ENCODE results near the gene EXOC7. TPM values are rescaled to one million over a fixed set of nuclear protein-coding genes. Genes with fewer than 3 reads are reported as not detected.

The EXOC7 gene
- total and polyA plus RNA-seq, 2 of the 8 experiments (the other 6 are each of a cell fraction or from before 2014, with no cell fraction given), result 77.1 to 92.6 TPM

DNA sequence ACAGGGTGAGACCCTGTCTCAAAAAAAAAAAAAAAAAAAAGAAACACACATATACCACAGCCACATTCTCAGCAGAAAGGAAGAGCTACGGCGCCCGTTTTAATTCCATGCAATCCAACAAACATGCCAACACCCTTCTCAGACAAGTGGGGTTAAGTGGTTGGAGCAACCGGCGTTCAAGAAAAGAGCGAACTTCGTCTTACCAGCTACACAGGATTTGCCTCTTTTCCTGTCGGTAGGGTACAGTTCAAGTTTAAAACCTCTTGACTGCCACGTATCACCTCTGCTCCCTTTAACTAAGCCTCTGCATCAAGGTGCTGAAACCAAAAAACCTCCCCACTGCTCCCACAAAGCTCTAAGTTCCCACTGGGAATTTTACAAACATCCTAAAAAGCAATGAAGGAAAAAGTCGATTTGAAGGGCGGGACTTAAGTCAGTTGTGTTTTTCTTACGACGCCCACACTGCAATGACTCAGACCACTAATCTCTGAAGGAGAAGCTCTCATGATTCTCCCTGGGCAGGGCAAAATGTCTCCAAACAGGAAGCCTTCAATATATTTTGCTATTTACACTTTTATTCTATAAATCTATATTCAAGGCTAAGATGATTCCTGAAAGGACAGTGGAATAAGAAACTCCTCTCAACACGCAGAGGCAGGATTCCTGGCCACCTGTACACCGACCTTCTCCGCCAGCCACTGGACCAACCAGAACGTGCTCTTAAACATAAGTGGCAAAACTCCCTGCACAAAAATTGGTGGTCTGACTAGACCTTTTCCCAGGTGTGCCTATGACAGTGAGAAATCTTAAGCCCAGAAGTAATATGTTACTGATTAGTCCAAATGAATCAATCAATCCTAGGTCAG lies 50.1 kb downstream of the EXOC7 start (continued):
- TF ChIP-seq, protein P1, sequence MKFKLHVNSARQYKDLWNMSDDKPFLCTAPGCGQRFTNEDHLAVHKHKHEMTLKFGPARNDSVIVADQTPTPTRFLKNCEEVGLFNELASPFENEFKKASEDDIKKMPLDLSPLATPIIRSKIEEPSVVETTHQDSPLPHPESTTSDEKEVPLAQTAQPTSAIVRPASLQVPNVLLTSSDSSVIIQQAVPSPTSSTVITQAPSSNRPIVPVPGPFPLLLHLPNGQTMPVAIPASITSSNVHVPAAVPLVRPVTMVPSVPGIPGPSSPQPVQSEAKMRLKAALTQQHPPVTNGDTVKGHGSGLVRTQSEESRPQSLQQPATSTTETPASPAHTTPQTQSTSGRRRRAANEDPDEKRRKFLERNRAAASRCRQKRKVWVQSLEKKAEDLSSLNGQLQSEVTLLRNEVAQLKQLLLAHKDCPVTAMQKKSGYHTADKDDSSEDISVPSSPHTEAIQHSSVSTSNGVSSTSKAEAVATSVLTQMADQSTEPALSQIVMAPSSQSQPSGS (IDR thresholded peaks at IDR 0.05; ENCODE audit: low read length), result no peak
- TF ChIP-seq FOSL1 (IDR thresholded peaks at IDR 0.05; ENCODE audit: insufficient read depth, low read depth, low read length), result no peak
- TF ChIP-seq CEBPB (IDR thresholded peaks at IDR 0.05; ENCODE audit: low read depth, low read length), result no peak
- TF ChIP-seq SP4 (IDR thresholded peaks at IDR 0.05; ENCODE audit: low read length), result no peak
- no peak for TF ChIP-seq CBX8 (IDR thresholded peaks at IDR 0.05; ENCODE audit: borderline replicate concordance, low read depth, low read length)
- no peak for TF ChIP-seq JUN (IDR thresholded peaks at IDR 0.05; ENCODE audit: low read depth, low read length)
- TF ChIP-seq TBP (IDR thresholded peaks at IDR 0.05; ENCODE audit: low read depth, low read length), result no peak
- no peak for TF ChIP-seq HDAC6 (IDR thresholded peaks at IDR 0.05; ENCODE audit: low read depth, low read length)

All from H1 (cell line).